DND-41 (cell line): ENCODE data around the gene ADARB2.

ENCODE experiments used
- ATAC-seq: fragments of 200-7000 bp; cut with Tn5 transposase; 3 replicates; pipeline ENCODE4 v1.9.1; 2021; ENCODE audit warnings: low read depth; ENCODE audit not compliant: insufficient read depth
- DNase-seq: peaks from one replicate; pipeline ENCODE4 v3.0.0-alpha.2; 2020
- H2AFZ ChIP-seq: 2 replicates; pipeline ENCODE4 v1.6.0; 2012; ENCODE audit warnings: low read depth, low read length
- H3K27ac ChIP-seq: 2 replicates; pipeline ENCODE4 v1.5.1; 2012; ENCODE audit warnings: low read length, inconsistent platforms
- H3K27me3 ChIP-seq: fragments of 200-600 bp; sonication (generic); 2 replicates; pipeline ENCODE4 v1.6.0; 2012; ENCODE audit warnings: low read length, mild to moderate bottlenecking, inconsistent platforms; ENCODE audit not compliant: insufficient read depth, poor library complexity
- H3K36me3 ChIP-seq: 2 replicates; pipeline ENCODE4 v1.5.1; 2012; ENCODE audit warnings: low read length, inconsistent platforms; ENCODE audit not compliant: insufficient read depth
- H3K4me1 ChIP-seq: 2 replicates; pipeline ENCODE4 v1.5.1; 2012; ENCODE audit warnings: mild to moderate bottlenecking, low read length; ENCODE audit not compliant: insufficient read depth
- H3K4me2 ChIP-seq: 2 replicates; pipeline ENCODE4 v1.6.0; 2012; ENCODE audit warnings: mild to moderate bottlenecking, moderate library complexity, low read length, inconsistent platforms; ENCODE audit not compliant: insufficient read depth
- H3K4me3 ChIP-seq, 2 experiments: fragments of 200-600 bp in 1 of 2; shearing (Covaris generic) in 1 of 2; 2 replicates each; pipeline ENCODE4 v1.5.1; 2012 to 2016; ENCODE audit warnings: inconsistent platforms in 2 of 2, low read length in 2 of 2, mild to moderate bottlenecking in 2 of 2, low read depth in 1 of 2, moderate library complexity in 1 of 2
- H3K79me2 ChIP-seq: 2 replicates; pipeline ENCODE4 v1.6.0; 2012; ENCODE audit warnings: low read length, inconsistent platforms; ENCODE audit not compliant: insufficient read depth
- H3K9ac ChIP-seq: 2 replicates; pipeline ENCODE4 v1.6.0; 2012; ENCODE audit warnings: low read depth, mild to moderate bottlenecking, inconsistent platforms, low read length, moderate library complexity
- H3K9me3 ChIP-seq: 2 replicates; pipeline ENCODE4 v1.5.1; 2012; ENCODE audit warnings: low read length, moderate library complexity, mild to moderate bottlenecking, inconsistent platforms; ENCODE audit not compliant: insufficient read depth, severe bottlenecking
- H4K20me1 ChIP-seq: 2 replicates; pipeline ENCODE4 v1.6.0; 2012; ENCODE audit warnings: low read length; ENCODE audit not compliant: insufficient read depth
- CTCF ChIP-seq: IDR thresholded peaks from 2 replicates; pipeline ENCODE4 v1.5.1; 2012; ENCODE audit warnings: borderline replicate concordance, low read length, moderate library complexity, mild to moderate bottlenecking; ENCODE audit not compliant: poor library complexity, severe bottlenecking; ENCODE audit errors: extremely low read depth
- EZH2 ChIP-seq: IDR thresholded peaks from 3 replicates; pipeline ENCODE4 v1.6.1; 2012; ENCODE audit warnings: borderline replicate concordance, low read depth, mild to moderate bottlenecking, moderate library complexity, low read length, inconsistent platforms; ENCODE audit not compliant: severe bottlenecking

ADARB2 gene

GRCh38 chr10:1185911-1186682, 551.2 kb downstream of the ADARB2 start:
- Histone ChIP-seq H3K9ac (no peak overlapping the region), H3K27ac (no peak overlapping the region), H3K79me2 (no peaks in the 10 kb centered on the region), H3K27me3 (no peaks in the 10 kb centered on the region), H4K20me1 (no peaks in the 10 kb centered on the region), H3K4me1 (no peaks in the 10 kb centered on the region), H3K4me3 (no peak overlapping the region), H2AFZ (no peak overlapping the region), H3K9me3 (no peaks in the 10 kb centered on the region), H3K4me2 (no peak overlapping the region), H3K36me3 (no peaks in the 10 kb centered on the region)
- DNase-seq (no peak), ATAC-seq (no peak)
- TF ChIP-seq CTCF (no peak), EZH2 (no peak)

DNA sequence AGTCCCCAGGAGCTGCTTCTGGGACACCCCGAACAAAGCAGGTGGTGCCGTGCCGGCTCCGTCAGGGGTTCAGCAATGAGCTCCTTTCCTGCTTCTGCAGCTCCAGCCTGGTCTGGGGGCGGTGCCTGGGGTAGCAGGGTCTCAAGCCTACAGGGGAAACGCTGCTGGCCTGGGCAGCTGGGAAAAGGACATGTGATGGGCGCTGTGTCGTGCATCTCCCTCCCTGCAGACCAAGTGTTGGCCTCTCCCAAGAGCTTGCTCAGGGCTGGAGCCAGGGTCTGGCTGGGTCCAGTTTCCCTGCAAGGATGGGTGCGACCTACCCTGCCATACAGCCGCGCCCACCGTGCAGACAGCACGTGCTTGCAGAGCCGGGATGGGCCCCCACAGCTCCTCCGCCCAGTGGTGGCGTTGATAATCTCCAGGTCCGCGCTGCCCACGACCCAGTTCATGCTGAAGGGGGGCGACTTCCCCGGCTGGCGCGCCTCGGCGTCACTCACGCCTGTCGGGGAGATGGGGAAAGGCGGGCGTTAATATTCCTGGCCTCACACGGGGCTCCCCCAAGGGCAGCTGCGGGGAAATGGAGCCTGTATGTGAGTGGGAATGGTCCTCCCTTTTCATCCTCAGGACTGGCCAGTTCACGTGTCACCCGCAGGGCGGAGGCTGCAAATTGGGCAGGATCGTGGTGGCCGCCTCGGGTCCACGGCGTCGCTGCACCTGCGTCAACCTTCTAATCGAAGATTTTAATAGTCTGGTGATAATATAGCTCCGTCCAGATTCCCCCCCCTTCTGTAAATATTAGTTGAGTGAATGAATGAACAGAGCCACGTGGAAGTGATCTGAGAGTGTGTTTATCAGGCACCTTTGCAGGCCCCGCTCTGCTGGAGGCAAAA, 552.5 kb downstream of the ADARB2 start:
- Histone ChIP-seq H4K20me1 (no peaks in the 10 kb centered on the region), H3K4me1 (no peaks in the 10 kb centered on the region), H3K9ac (no peak overlapping the region), H3K27ac (no peak overlapping the region), H3K4me2 (no peak overlapping the region), H3K36me3 (no peaks in the 10 kb centered on the region), H3K9me3 (no peaks in the 10 kb centered on the region), H3K27me3 (no peaks in the 10 kb centered on the region), H3K4me3 (no peak overlapping the region), H3K79me2 (no peaks in the 10 kb centered on the region), H2AFZ (no peak overlapping the region)
- DNase-seq (no peak), ATAC-seq (no peak)
- no peak for TF ChIP-seq CTCF
- TF ChIP-seq EZH2 = no peak

- ATAC-seq = no peak
- Histone ChIP-seq H3K27me3 (no peaks in the 10 kb centered on the region), H3K4me3 (no peak overlapping the region), H2AFZ (no peak overlapping the region), H3K9ac (no peak overlapping the region), H3K36me3 (no peaks in the 10 kb centered on the region), H3K27ac (no peak overlapping the region), H4K20me1 (no peaks in the 10 kb centered on the region), H3K4me2 (no peak overlapping the region), H3K79me2 (no peaks in the 10 kb centered on the region), H3K4me1 (no peaks in the 10 kb centered on the region), H3K9me3 (no peaks in the 10 kb centered on the region)
- TF ChIP-seq EZH2 (no peak), CTCF (no peak)
- DNase-seq = no peak
Observed at GRCh38 chr10:1183701-1184100, 553.6 kb downstream of the ADARB2 start.
